Spinal cord (tissue), 10 donors: ENCODE results near the gene TXK. TPM values are rescaled to one million over a fixed set of nuclear protein-coding genes. Genes with fewer than 3 reads are reported as not detected.
"Not testable (repeated sequence)": the region's sequence is repeated elsewhere in the genome, so short reads cannot be mapped to it uniquely, and the experiment has no call there.

Experiments
- DNase-seq, 6 donors: peaks; one replicate each; pipeline versions ENCODE4 v3.0.0 to v3.0.0-alpha.2; 2013 to 2015; ENCODE audit warnings: low spot score in 6 of 6, low read depth in 4 of 6
- H3K27ac ChIP-seq: one replicate; pipeline ENCODE4 v1.5.1; 2013; ENCODE audit warnings: low read depth, low read length, control low read depth
- H3K27me3 ChIP-seq: one replicate; pipeline ENCODE4 v1.6.1; 2013; ENCODE audit warnings: low read length; ENCODE audit not compliant: control insufficient read depth, insufficient read depth
- H3K36me3 ChIP-seq: one replicate; pipeline ENCODE4 v1.6.1; 2013; ENCODE audit warnings: low read length; ENCODE audit not compliant: control insufficient read depth, insufficient read depth
- H3K4me1 ChIP-seq: one replicate; pipeline ENCODE4 v1.6.1; 2013; ENCODE audit warnings: low read length; ENCODE audit not compliant: control insufficient read depth, insufficient read depth
- H3K4me3 ChIP-seq: one replicate; pipeline ENCODE4 v1.5.1; 2013; ENCODE audit warnings: low read depth, low read length, control low read depth
- H3K9me3 ChIP-seq: one replicate; pipeline ENCODE4 v1.6.1; 2013; ENCODE audit warnings: low read length; ENCODE audit not compliant: control insufficient read depth, insufficient read depth
- WGBS: methylation state at CpG from one replicate; pipeline ENCODE4 v1.1.5; 2013; ENCODE audit warnings: missing lambda C conversion rate; ENCODE audit not compliant: insufficient coverage; 5-methylcytosine and 5-hydroxymethylcytosine counted together
- polyA plus RNA-seq, 2 donors: library from polyadenylated mRNA; unstranded; fragments of 120-200 nt; gene quantifications; one replicate each; pipeline ENCODE4 v1.2.1, GENCODE V29; 2013; ENCODE audit not compliant: insufficient read length in 2 of 2
- total RNA-seq, 2 donors: library from RNA; depleted of rRNA in 1 of 2; stranded (reverse); fragments of 120-200 nt in 1 of 2; fragments of >200 nt in 1 of 2; gene quantifications; one replicate each; pipeline versions ENCODE4 v1.2.3 to v1.2.4, GENCODE V29; 2013 to 2014
- donor health status: healthy.

The TXK gene
- total and polyA plus RNA-seq, 4 donors, result 0.35 to 2.3 (median 1.2) TPM

- DNase-seq, H3K4me1 ChIP-seq, H3K4me3 ChIP-seq, H3K27me3 ChIP-seq, H3K27ac ChIP-seq, H3K36me3 ChIP-seq, H3K9me3 ChIP-seq: not testable (repeated sequence)
- WGBS, result 100% methylated on average over 2 of the region's 9 CpGs
Observed at GRCh38 chr4:48164561-48164960, 30.5 kb upstream of the TXK start.

DNA sequence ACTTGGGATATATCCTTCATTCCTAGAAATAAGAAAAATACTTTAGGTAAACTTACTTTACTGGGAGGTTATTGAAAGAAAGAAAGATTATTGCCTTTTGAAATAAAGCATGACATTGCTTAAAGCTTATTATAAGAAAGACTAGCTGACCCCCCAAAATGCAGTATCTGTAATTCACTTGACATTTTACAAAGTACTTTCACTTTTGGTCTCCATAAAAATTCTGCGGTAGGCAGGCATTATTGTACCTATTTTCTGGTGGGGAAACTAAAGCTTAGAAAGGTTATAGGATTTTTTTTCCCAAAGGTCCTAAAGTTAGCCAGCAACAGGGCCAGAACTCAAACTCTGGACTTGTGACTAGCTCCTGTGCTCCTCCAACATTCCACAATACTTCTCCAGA, 29.7 kb upstream of the TXK start:
- Histone ChIP-seq H3K4me1 (no peaks in the 10 kb centered on the region), H3K36me3 (no peaks in the 10 kb centered on the region), H3K4me3 (no peak overlapping the region), H3K27me3 (no peaks in the 10 kb centered on the region), H3K9me3 (no peaks in the 10 kb centered on the region), H3K27ac (no peak overlapping the region)
- WGBS, result no CpG with 5 or more reads among the region's 1 CpG
- DNase-seq, result no peak

GRCh38 chr4:48162162-48162561, 28.1 kb upstream of the TXK start:
- WGBS, result 100% methylated on average over 2 of the region's 4 CpGs

DNA sequence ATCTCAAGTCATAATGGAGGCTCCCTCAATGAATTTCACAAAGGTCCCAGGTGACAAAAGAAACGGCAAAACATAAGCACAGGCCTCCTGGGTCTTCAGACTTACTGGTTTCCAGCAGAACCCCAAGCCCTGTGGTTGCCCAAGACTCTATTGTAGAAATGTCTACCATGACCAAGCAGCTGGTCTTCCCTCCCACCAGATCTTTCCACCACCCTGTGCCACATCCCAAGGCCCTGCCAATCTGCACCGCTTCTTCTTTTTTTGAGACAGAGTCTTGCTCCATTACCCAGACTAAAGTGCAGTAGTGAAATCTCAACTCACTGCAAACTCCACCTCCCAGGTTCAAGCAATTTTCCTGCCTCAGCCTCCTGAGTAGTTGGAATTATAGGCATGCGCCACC, 23.2 kb upstream of the TXK start:
- DNase-seq, result no peak
- no peak overlapping the region for H3K4me3 ChIP-seq
- no peaks in the 10 kb centered on the region for H3K4me1 ChIP-seq
- H3K27ac ChIP-seq, result no peak overlapping the region
- no peaks in the 10 kb centered on the region for H3K36me3 ChIP-seq
- H3K9me3 ChIP-seq, result peaks cover 12% of the 10 kb centered on the region
- H3K27me3 ChIP-seq, result no peaks in the 10 kb centered on the region
- 73% methylated on average over 3 of the region's 3 CpGs for WGBS

More at GRCh38 chr4:48162162-48162561, 28.1 kb upstream of the TXK start:
- no peak for DNase-seq
- Histone ChIP-seq H3K27me3 (no peaks in the 10 kb centered on the region), H3K4me1 (no peaks in the 10 kb centered on the region), H3K9me3 (no peaks in the 10 kb centered on the region), H3K36me3 (no peaks in the 10 kb centered on the region), H3K4me3 (no peak overlapping the region), H3K27ac (no peak overlapping the region)

DNA sequence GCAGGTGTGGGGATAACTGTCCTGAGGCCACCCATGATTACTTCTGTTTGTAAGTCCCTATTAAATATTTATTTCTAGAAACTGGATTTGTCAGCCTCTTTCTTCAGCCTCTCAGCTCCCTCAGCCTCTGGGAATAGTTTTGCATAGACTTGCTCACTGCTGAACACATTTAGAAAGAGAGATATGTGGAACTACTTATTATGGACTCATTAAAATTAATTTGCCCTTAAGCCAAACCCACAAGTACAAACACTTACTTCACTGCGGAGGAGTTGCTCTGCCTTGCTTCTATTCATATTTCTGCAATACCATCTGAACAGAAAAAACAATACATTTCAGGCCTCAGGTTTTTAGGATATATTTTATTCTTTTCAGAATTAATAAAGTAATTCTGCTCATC, 22.4 kb upstream of the TXK start:
- no CpG with 5 or more reads among the region's 1 CpG for WGBS
- Histone ChIP-seq H3K4me1 (no peaks in the 10 kb centered on the region), H3K9me3 (peaks cover 12% of the 10 kb centered on the region), H3K27ac (no peak overlapping the region), H3K36me3 (no peaks in the 10 kb centered on the region), H3K4me3 (no peak overlapping the region), H3K27me3 (no peaks in the 10 kb centered on the region)
- DNase-seq, result no peak

DNA sequence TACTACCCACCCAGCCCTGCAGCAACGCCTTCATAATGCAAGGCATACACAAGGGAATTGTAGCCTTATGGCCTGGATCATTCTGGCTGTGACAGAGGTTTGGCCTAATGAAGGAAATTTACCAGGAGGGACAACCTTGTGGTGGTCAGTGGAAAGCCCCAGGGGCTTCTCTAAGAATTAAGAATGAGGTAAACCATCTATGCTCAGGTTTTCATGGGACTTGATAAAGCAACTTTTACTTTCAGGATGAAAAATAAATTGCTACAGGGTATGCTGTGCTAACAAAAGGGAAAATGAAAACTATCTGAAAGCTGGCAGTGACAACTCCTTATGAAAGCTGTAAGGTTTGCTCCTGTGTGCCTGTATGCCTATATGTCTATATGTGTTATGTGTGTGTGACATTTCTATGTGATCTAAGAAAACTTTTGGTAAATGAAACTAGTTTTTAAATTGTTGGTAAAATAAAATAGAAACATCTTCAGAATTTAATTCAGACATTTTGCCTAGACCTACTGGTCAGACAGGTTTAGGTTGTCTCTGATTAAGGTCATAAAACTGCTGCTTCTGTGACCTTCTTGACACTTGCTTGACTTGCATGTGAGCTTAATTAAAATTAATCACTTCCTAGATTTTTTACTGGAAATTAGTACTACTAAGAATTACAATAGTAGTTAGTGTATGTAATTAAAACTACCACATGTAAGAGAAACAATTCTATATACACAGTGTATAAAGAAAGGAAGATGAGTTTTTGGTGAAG, 19.9 kb upstream of the TXK start:
- DNase-seq, result no peak
- H3K36me3 ChIP-seq, result no peaks in the 10 kb centered on the region
- H3K4me3 ChIP-seq, result no peak overlapping the region
- no peaks in the 10 kb centered on the region for H3K4me1 ChIP-seq
- WGBS, result no CpG with 5 or more reads among the region's 1 CpG
- H3K9me3 ChIP-seq, result peaks cover 12% of the 10 kb centered on the region
- H3K27me3 ChIP-seq, result no peaks in the 10 kb centered on the region
- no peak overlapping the region for H3K27ac ChIP-seq

DNA sequence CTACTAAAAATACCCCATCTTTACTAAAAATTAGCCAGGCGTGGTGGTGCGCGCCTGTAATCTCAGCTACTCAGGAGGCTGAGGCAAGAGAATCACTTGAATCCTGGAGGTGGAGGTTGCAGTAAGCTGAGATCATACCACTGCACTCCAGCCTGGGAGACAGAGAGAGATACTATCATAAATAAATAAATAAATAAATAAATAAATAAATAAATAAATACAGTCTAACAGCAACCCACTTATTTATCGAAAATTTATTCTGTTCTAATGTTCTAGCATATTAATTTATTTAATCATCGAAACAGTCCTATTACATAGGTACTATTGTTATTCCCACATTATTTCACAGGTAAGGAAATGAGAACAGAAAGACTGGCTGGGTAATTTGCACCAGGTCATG, 18.2 kb upstream of the TXK start:
- no peak overlapping the region for H3K4me3 ChIP-seq

GRCh38 chr4:48149827-48150370, 15.8 kb upstream of the TXK start:
- H3K4me1 ChIP-seq, result no peaks in the 10 kb centered on the region
- H3K36me3 ChIP-seq, result no peaks in the 10 kb centered on the region
- WGBS, result 88% methylated on average over 3 of the region's 3 CpGs
- no peak overlapping the region for H3K27ac ChIP-seq
- no peak for DNase-seq
- H3K4me3 ChIP-seq, result no peak overlapping the region
- no peaks in the 10 kb centered on the region for H3K27me3 ChIP-seq
- H3K9me3 ChIP-seq, result peaks cover 7% of the 10 kb centered on the region

More for the DNA sequence above, 18.2 kb upstream of the TXK start:
- Histone ChIP-seq H3K36me3 (no peaks in the 10 kb centered on the region), H3K4me1 (no peaks in the 10 kb centered on the region), H3K27ac (no peak overlapping the region), H3K9me3 (peaks cover 12% of the 10 kb centered on the region), H3K27me3 (no peaks in the 10 kb centered on the region)
- DNase-seq, result no peak
- no CpG with 5 or more reads among the region's 5 CpGs for WGBS

DNA sequence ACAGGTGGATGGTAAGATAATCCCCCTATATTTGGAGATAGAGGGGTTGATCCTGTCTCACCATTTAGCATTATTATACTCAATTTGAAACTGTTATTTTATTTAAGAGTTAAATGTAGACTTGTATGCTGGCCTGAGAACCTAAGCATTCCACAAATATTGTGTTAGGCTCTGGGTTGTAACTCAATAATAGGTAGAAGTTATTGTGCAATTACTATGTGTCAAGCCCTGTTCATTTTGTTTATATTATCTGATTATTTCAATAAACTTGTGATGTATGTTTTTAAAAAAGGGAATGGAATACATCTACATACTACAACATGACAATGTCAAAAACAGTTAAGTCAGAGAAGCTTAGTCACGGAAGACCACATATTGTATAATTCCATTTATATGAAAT, 13.6 kb upstream of the TXK start:
- no CpG with 5 or more reads among the region's 1 CpG for WGBS
- no peaks in the 10 kb centered on the region for H3K4me1 ChIP-seq
- H3K9me3 ChIP-seq, result no peaks in the 10 kb centered on the region
- H3K36me3 ChIP-seq, result no peaks in the 10 kb centered on the region
- no peak for DNase-seq
- H3K27ac ChIP-seq, result no peak overlapping the region
- H3K4me3 ChIP-seq, result no peak overlapping the region
- no peaks in the 10 kb centered on the region for H3K27me3 ChIP-seq

- no CpG with 5 or more reads among the region's 2 CpGs for WGBS
- Histone ChIP-seq H3K27ac (no peak overlapping the region), H3K4me1 (peaks cover 3% of the 10 kb centered on the region), H3K9me3 (no peaks in the 10 kb centered on the region), H3K4me3 (no peak overlapping the region), H3K27me3 (no peaks in the 10 kb centered on the region), H3K36me3 (no peaks in the 10 kb centered on the region)
- DNase-seq, result peak in 3 of 6 donors; percentile 25 to 85 (median 66)
Observed at GRCh38 chr4:48141048-48141447, 7.0 kb upstream of the TXK start.
